MM.1S (cell line): ENCODE data around the gene HBP1.

Experiments
- DNase-seq: peaks from one replicate; pipeline ENCODE4 v3.0.0-alpha.2; 2015
- H2AFZ ChIP-seq: fragments of 300-600 bp; sonication (generic); 2 replicates; pipeline ENCODE4 v1.6.0; 2016; ENCODE audit warnings: antibody characterized with exemption, low read length
- H3F3A ChIP-seq: fragments of 300-600 bp; sonication (generic); 2 replicates; pipeline ENCODE4 v1.6.1; 2016; ENCODE audit warnings: mild to moderate bottlenecking, antibody characterized with exemption, low read length, moderate library complexity, mixed read lengths; ENCODE audit not compliant: insufficient read depth
- H3K27ac ChIP-seq: fragments of 300-600 bp; sonication (generic); 2 replicates; pipeline ENCODE4 v1.5.1; 2016; ENCODE audit warnings: mild to moderate bottlenecking, low read length
- H3K27me3 ChIP-seq: fragments of 300-600 bp; sonication (generic); replicated peaks from 2 replicates; pipeline ENCODE4 v1.6.0; 2016; ENCODE audit warnings: low read length; ENCODE audit not compliant: insufficient read depth
- H3K36me3 ChIP-seq: fragments of 300-600 bp; sonication (generic); replicated peaks from 2 replicates; pipeline ENCODE4 v1.6.1; 2016; ENCODE audit warnings: mild to moderate bottlenecking, low read length, mixed read lengths; ENCODE audit not compliant: insufficient read depth
- H3K4me1 ChIP-seq: fragments of 300-600 bp; sonication (generic); 2 replicates; pipeline ENCODE4 v1.6.1; 2016; ENCODE audit warnings: low read length, mixed read lengths
- H3K4me2 ChIP-seq: fragments of 300-600 bp; sonication (generic); 2 replicates; pipeline ENCODE4 v1.6.0; 2016; ENCODE audit warnings: low read depth, low read length
- H3K4me3 ChIP-seq: fragments of 300-600 bp; sonication (generic); 2 replicates; pipeline ENCODE4 v1.5.1; 2016; ENCODE audit warnings: low read length, mixed read lengths
- H3K79me2 ChIP-seq: fragments of 300-600 bp; sonication (generic); 2 replicates; pipeline ENCODE4 v1.6.1; 2016; ENCODE audit warnings: mixed run types, low read length, mixed read lengths
- H3K9ac ChIP-seq: fragments of 300-600 bp; sonication (generic); 2 replicates; pipeline ENCODE4 v1.6.1; 2016; ENCODE audit warnings: low read length, mixed read lengths
- H3K9me2 ChIP-seq: fragments of 300-600 bp; sonication (generic); replicated peaks from 2 replicates; pipeline ENCODE4 v1.6.1; 2016; ENCODE audit warnings: mild to moderate bottlenecking, low read length, mixed read lengths; ENCODE audit not compliant: insufficient read depth
- H3K9me3 ChIP-seq: fragments of 300-600 bp; sonication (generic); replicated peaks from 2 replicates; pipeline ENCODE4 v1.6.1; 2016; ENCODE audit warnings: mild to moderate bottlenecking, low read length, mixed read lengths; ENCODE audit not compliant: insufficient read depth
- H4K20me1 ChIP-seq: fragments of 300-600 bp; sonication (generic); 2 replicates; pipeline ENCODE4 v1.6.1; 2016; ENCODE audit warnings: mild to moderate bottlenecking, low read length, moderate library complexity, mixed read lengths; ENCODE audit not compliant: insufficient read depth
- EZH2 ChIP-seq: fragments of 300-600 bp; sonication (generic); optimal IDR thresholded peaks from 2 replicates; pipeline ENCODE3; 2017; ENCODE audit warnings: low read depth, mild to moderate bottlenecking, antibody characterized with exemption, low read length, mixed read lengths
- EZH2phosphoT487 ChIP-seq: fragments of 300-600 bp; sonication (generic); IDR thresholded peaks from 2 replicates; pipeline ENCODE4 v1.6.1; 2018; ENCODE audit warnings: antibody characterized with exemption, low read length
- TF ChIP-seq, protein P1 (sequence below): fragments of 300-600 bp; sonication (generic); IDR thresholded peaks from 2 replicates; pipeline ENCODE4 v1.5.1; 2016; ENCODE audit warnings: antibody characterized with exemption, low read length, mixed read lengths

The HBP1 gene

DNA sequence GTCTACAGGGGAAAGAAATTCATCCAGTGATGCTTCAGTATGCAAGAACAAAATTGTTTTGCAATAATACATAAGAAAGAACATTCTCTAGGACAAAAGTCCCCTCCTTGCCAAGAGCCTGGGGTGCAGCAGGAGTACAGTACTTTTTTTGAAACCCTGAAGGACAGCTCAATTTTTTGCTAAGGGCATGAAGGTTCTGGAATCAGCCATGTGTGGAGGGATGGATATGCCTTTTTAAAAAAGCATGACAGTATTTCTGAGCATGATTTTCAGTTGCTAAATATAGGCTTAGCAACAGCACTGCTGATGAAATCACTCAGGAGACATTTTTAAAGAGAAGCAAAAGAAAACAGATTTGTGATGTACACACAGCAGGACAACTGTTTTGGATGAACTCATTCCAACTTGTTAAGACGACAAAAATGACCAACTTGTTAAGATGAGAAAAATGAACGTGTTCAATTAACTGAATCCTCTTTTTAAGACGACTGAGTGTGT, 39.3 kb downstream of the HBP1 start:
- peak overlapping the region; percentile 1; the same call in 1 of the 2 replicates for H3K27ac ChIP-seq
- no peak overlapping the region for H3K4me2 ChIP-seq
- TF ChIP-seq EZH2phosphoT487, result no peak
- TF ChIP-seq, protein P1, sequence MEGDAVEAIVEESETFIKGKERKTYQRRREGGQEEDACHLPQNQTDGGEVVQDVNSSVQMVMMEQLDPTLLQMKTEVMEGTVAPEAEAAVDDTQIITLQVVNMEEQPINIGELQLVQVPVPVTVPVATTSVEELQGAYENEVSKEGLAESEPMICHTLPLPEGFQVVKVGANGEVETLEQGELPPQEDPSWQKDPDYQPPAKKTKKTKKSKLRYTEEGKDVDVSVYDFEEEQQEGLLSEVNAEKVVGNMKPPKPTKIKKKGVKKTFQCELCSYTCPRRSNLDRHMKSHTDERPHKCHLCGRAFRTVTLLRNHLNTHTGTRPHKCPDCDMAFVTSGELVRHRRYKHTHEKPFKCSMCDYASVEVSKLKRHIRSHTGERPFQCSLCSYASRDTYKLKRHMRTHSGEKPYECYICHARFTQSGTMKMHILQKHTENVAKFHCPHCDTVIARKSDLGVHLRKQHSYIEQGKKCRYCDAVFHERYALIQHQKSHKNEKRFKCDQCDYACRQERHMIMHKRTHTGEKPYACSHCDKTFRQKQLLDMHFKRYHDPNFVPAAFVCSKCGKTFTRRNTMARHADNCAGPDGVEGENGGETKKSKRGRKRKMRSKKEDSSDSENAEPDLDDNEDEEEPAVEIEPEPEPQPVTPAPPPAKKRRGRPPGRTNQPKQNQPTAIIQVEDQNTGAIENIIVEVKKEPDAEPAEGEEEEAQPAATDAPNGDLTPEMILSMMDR, result no peak
- no peak for TF ChIP-seq EZH2
- H2AFZ ChIP-seq, result no peak overlapping the region
- peak; percentile 46 for DNase-seq
- no peak overlapping the region for H3K9ac ChIP-seq
- no peaks in the 10 kb centered on the region for H3K9me2 ChIP-seq
- no peak overlapping the region for H3K4me3 ChIP-seq
- no peaks in the 10 kb centered on the region for H3K9me3 ChIP-seq
- no peaks in the 10 kb centered on the region for H3F3A ChIP-seq
- no peaks in the 10 kb centered on the region for H3K79me2 ChIP-seq
- H3K27me3 ChIP-seq, result no peaks in the 10 kb centered on the region
- peaks cover 13% of the 10 kb centered on the region for H3K4me1 ChIP-seq
- H3K36me3 ChIP-seq, result no peaks in the 10 kb centered on the region
- no peaks in the 10 kb centered on the region for H4K20me1 ChIP-seq

DNA sequence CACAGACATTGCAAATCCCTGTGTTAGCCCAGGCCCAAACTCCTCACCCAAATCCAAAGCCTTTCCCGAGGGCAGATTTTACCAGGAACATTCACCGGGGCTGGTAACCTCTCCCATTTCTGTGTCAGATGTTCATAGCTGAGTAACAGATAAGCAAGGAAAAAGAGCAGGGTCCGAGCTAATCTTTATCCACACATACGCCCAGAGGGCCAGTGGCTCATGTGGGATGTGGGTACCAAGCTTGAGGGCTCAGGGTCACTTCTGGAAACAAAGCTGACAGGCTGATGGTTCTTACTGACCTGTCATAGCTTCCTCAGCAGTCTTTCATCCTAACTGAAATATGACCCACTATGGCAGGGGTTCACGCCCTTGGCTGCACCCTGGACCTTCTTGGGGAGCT, 39.8 kb downstream of the HBP1 start:
- no peaks in the 10 kb centered on the region for H3K36me3 ChIP-seq
- no peak overlapping the region for H3K4me2 ChIP-seq
- no peak for DNase-seq
- TF ChIP-seq, protein P1, result no peak
- TF ChIP-seq EZH2 (no peak), EZH2phosphoT487 (no peak)
- no peaks in the 10 kb centered on the region for H3K79me2 ChIP-seq
- H3K9ac ChIP-seq, result no peak overlapping the region
- H2AFZ ChIP-seq, result no peak overlapping the region
- peaks cover 13% of the 10 kb centered on the region for H3K4me1 ChIP-seq
- H3F3A ChIP-seq, result no peaks in the 10 kb centered on the region
- no peak overlapping the region; the same call in 1 of the 2 replicates for H3K27ac ChIP-seq
- no peaks in the 10 kb centered on the region for H3K9me3 ChIP-seq
- no peaks in the 10 kb centered on the region for H4K20me1 ChIP-seq
- H3K27me3 ChIP-seq, result no peaks in the 10 kb centered on the region
- no peak overlapping the region for H3K4me3 ChIP-seq
- H3K9me2 ChIP-seq, result no peaks in the 10 kb centered on the region

DNA sequence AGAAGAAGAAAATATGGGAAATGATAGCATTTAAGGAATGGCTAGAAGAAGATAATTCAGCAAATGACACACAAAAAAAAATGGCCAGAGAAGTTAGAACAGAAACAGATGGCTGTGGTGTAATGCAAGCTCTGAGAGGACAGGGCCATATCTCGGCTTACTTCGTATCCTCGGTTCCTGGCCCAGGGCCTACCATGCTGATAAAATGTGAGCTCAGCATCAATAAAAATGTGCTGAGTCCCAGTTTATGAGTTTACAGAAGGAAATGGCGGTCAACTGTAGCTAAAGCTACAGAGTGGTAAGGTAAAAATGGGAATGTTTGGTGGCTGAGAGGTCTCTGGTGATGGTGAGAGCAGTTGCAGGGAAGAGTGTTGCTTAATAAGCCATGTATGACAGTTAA, 40.8 kb downstream of the HBP1 start:
- no peak for DNase-seq

More for the DNA sequence above, 40.8 kb downstream of the HBP1 start:
- H3K27me3 ChIP-seq, result no peaks in the 10 kb centered on the region
- no peak for TF ChIP-seq EZH2
- TF ChIP-seq, protein P1, result no peak
- no peak for TF ChIP-seq EZH2phosphoT487
- H3K9ac ChIP-seq, result no peak overlapping the region
- H3K79me2 ChIP-seq, result no peaks in the 10 kb centered on the region
- no peaks in the 10 kb centered on the region for H3K9me2 ChIP-seq
- no peak overlapping the region for H3K27ac ChIP-seq
- H3K4me2 ChIP-seq, result no peak overlapping the region
- no peaks in the 10 kb centered on the region for H4K20me1 ChIP-seq
- H3K9me3 ChIP-seq, result no peaks in the 10 kb centered on the region
- no peak overlapping the region for H3K4me3 ChIP-seq
- H2AFZ ChIP-seq, result no peak overlapping the region
- no peaks in the 10 kb centered on the region for H3F3A ChIP-seq
- peaks cover 13% of the 10 kb centered on the region for H3K4me1 ChIP-seq
- no peaks in the 10 kb centered on the region for H3K36me3 ChIP-seq
